ENCODE results near the gene APOBEC3A.
A peak's percentile ranks its signal among the peaks of the same experiment; 100 is the strongest.
"Not testable (repeated sequence)": the region's sequence is repeated elsewhere in the genome, so short reads cannot be mapped to it uniquely, and the experiment has no call there.

APOBEC3A gene

GRCh38 chr22:38981005-38981991 lies 23.9 kb downstream of the APOBEC3A start:
- no peak for DNase-seq (ENCODE audit: low spot score)

- peak; percentile 60 for DNase-seq (ENCODE audit: low spot score)
Measured at GRCh38 chr22:38981992-38982927, 24.9 kb downstream of the APOBEC3A start, which contains the start of gene APOBEC3B. APOBEC3B (plus strand) TSS chr22:38982347; CDS start chr22:38982454, 107 bp downstream.

GRCh38 chr22:38984224-38984623 lies 26.8 kb downstream of the APOBEC3A start:
- DNase-seq (ENCODE audit: low spot score), result no peak

GRCh38 chr22:38984784-38985757 lies 27.7 kb downstream of the APOBEC3A start:
- DNase-seq (ENCODE audit: low spot score), result peak; percentile 76

GRCh38 chr22:38986629-38987028 lies 29.2 kb downstream of the APOBEC3A start:
- DNase-seq (ENCODE audit: low spot score), result no peak

- no peak for DNase-seq (ENCODE audit: low spot score)
Measured at GRCh38 chr22:38987171-38987895, 29.9 kb downstream of the APOBEC3A start.

GRCh38 chr22:38989466-38989865 lies 32.1 kb downstream of the APOBEC3A start:
- DNase-seq (ENCODE audit: low spot score), result no peak

GRCh38 chr22:38992871-38993371 lies 35.5 kb downstream of the APOBEC3A start:
- not testable (repeated sequence) for DNase-seq (ENCODE audit: low spot score)

GRCh38 chr22:38996105-38996504 lies 38.7 kb downstream of the APOBEC3A start:
- DNase-seq (ENCODE audit: low spot score), result no peak

- DNase-seq (ENCODE audit: low spot score), result no peak
Measured at GRCh38 chr22:38997518-38997917, 40.1 kb downstream of the APOBEC3A start.

GRCh38 chr22:39003165-39003638 lies 45.8 kb downstream of the APOBEC3A start:
- peak; percentile 83 for DNase-seq (ENCODE audit: low spot score)

- no peak for DNase-seq (ENCODE audit: low spot score)
Measured at GRCh38 chr22:39007177-39007576, 49.8 kb downstream of the APOBEC3A start.

- not testable (repeated sequence) for DNase-seq (ENCODE audit: low spot score)
Measured at GRCh38 chr22:39008271-39008850, 51.0 kb downstream of the APOBEC3A start.

GRCh38 chr22:39010946-39011345 lies 53.5 kb downstream of the APOBEC3A start:
- no peak for DNase-seq (ENCODE audit: low spot score)
